ENCODE results near the gene DDX59. TPM values are rescaled to one million over a fixed set of nuclear protein-coding genes. Genes with fewer than 3 reads are reported as not detected.

DDX59 gene
- polyA plus RNA-seq, 3 donors from 2014 or later: 18.3 to 29.1 (median 21.0) TPM

DNA sequence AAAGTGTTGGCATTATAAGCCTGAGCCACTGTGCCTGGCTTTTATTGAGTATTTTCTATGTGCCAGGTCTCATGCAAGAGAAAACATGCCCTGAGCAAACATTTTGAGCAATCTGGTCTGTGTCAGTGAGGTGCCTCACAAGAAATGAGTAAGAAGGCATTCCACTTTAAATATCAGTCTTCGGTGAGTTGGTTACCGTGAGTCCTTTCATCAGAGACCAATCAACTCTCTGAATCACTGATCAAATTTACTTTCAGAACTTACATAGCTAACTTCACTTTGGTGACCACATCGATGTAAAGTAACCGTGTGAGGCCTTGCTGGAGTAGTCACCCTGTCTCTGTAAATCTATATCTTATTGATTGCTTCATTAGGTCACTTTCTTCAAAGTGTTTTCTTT, 14.3 kb upstream of the DDX59 start:
- H3K27me3 Mint-ChIP-seq (ENCODE audit: low read depth in 3 of 3): peaks cover 0 to 6% (median 2%) of the 10 kb centered on the region in 3 donors
- no peak for DNase-seq
- no peak overlapping the region for H3K27ac Mint-ChIP-seq
- no peaks in the 10 kb centered on the region for H3K36me3 Mint-ChIP-seq
- no peaks in the 10 kb centered on the region for H3K9me3 Mint-ChIP-seq
- H3K4me3 Mint-ChIP-seq: no peak overlapping the region
- no peaks in the 10 kb centered on the region for H3K4me1 Mint-ChIP-seq

DNA sequence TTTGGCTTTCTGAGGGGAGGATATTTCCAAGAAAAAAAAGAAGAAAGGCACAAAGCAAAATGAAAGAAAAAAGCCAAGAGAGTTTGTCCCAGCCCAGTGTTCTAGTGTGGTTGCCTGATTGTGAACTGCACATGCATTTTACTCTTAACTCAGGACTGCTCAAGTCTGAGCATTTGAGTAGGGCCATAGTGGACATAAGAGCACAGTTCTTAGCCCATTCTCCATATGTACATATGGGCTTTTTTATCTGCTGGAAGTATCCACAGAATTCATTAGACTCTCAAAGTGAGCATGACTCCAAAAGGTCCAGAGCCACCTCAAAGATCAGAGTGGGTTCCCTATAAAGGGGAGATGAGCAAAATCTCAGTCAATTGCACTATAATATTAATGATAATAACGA, 13.6 kb upstream of the DDX59 start:
- no peak for DNase-seq
- H3K27me3 Mint-ChIP-seq (ENCODE audit: low read depth in 3 of 3): peaks cover 0 to 6% (median 2%) of the 10 kb centered on the region in 3 donors
- H3K36me3 Mint-ChIP-seq: no peaks in the 10 kb centered on the region
- no peaks in the 10 kb centered on the region for H3K4me1 Mint-ChIP-seq
- no peaks in the 10 kb centered on the region for H3K9me3 Mint-ChIP-seq
- H3K4me3 Mint-ChIP-seq: no peak overlapping the region
- no peak overlapping the region for H3K27ac Mint-ChIP-seq

DNA sequence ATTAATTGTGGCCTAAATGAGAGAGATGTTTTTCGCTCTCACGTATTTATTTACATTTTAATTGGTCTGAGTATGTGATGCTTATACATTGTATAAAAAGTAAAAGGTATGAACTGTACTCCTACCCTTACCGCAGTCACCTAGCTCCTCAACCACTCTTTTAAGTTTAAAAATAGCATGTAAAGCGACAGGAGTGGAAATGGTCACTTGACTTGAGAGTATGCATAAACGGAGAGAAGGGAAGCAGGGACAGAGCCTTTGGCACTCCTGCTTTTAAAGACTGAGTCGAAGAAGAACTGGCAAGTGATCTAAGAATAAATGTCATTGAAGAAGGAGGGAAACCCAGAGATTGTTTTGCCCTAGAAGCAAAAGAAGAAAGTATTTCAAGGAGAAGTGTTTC, 11.5 kb upstream of the DDX59 start:
- Mint-ChIP-seq H3K4me3 (no peak overlapping the region), H3K27ac (no peak overlapping the region), H3K9me3 (no peaks in the 10 kb centered on the region), H3K27me3 (ENCODE audit: low read depth in 3 of 3) (peaks cover 0 to 2% (median 0%) of the 10 kb centered on the region in 3 donors), H3K4me1 (no peaks in the 10 kb centered on the region), H3K36me3 (no peaks in the 10 kb centered on the region)
- DNase-seq: no peak

DNA sequence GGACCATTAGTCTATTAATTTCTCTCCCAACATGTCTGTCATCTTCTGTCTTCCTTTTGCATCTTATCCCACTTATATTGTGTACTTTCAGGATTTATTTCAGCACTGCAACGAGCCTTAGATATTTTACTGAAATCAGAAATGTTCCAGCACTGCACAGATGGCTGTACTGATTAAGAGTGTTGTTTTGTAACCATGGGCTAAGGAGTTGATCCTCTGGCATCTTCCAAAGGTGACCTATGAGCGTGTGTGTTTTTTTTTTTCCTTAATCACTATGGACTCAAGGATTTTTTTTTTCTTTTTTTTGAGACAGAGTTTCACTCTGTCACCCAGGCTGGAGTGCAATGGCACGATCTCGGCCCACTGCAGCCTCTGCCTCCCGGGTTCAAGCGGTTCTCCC, 7.1 kb upstream of the DDX59 start:
- H3K27me3 Mint-ChIP-seq (ENCODE audit: low read depth in 3 of 3): peaks cover 0 to 2% (median 0%) of the 10 kb centered on the region in 3 donors
- H3K27ac Mint-ChIP-seq: no peak overlapping the region
- no peak overlapping the region for H3K4me3 Mint-ChIP-seq
- no peaks in the 10 kb centered on the region for H3K36me3 Mint-ChIP-seq
- no peaks in the 10 kb centered on the region for H3K9me3 Mint-ChIP-seq
- no peaks in the 10 kb centered on the region for H3K4me1 Mint-ChIP-seq
- no peak for DNase-seq

DNA sequence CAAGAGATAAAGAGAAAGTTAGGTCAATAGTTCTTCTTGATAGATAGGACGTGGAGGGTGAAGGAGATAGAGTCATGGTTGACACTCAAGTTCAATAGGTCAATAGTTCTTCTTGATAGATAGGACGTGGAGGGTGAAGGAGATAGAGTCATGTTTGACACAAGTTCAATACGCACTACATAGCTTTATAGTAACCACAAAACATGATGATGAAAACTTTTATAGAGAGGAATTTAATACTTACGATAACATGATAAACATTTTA, 5.8 kb upstream of the DDX59 start:
- no peaks in the 10 kb centered on the region for H3K9me3 Mint-ChIP-seq
- DNase-seq: no peak
- no peaks in the 10 kb centered on the region for H3K36me3 Mint-ChIP-seq
- H3K27ac Mint-ChIP-seq: no peak overlapping the region
- no peak overlapping the region for H3K4me3 Mint-ChIP-seq
- peaks cover 4 to 10% of the 10 kb centered on the region in 2 donors for H3K4me1 Mint-ChIP-seq
- H3K27me3 Mint-ChIP-seq (ENCODE audit: low read depth in 3 of 3): peaks cover 0 to 2% (median 0%) of the 10 kb centered on the region in 3 donors

DNA sequence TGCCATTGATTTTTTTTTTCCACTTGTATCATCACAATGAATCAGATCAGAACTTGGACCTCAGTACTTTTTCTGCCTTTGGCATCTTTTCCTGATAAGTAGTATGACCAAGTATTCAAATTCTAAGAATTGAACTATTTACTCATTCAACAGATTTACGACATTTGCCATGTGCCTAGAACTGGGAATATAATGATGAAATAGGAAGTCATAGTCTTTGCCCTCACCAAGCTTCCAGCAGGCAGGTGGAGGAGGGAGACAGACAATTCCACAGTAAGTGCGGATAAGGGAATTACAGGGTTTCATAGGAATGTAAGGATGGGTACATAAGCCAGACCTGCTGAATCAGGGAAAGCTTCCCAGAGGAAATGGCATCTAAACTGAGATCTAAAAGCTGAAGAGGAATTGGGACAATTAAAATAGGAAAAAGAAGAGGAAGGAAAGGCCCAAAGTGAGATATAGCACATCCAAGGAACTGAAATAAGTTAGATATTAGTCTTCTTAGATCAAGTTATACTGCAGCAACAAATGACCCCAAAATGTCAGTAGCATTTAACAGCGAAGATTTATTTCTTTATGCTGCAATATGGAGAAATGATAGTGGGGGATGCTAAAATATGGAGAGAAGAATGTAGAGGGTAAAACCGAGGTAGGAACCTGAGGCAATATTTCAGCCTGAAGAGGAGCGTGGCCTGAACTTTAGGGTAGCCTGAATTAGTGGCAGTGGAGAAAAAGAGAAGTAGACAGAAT, 5.3 kb upstream of the DDX59 start:
- Mint-ChIP-seq H3K36me3 (no peaks in the 10 kb centered on the region), H3K9me3 (no peaks in the 10 kb centered on the region), H3K27me3 (ENCODE audit: low read depth in 3 of 3) (peaks cover 0 to 2% (median 1%) of the 10 kb centered on the region in 3 donors), H3K27ac (no peak overlapping the region), H3K4me3 (no peak overlapping the region), H3K4me1 (peaks cover 9 to 15% of the 10 kb centered on the region in 2 donors)
- no peak for DNase-seq

DNA sequence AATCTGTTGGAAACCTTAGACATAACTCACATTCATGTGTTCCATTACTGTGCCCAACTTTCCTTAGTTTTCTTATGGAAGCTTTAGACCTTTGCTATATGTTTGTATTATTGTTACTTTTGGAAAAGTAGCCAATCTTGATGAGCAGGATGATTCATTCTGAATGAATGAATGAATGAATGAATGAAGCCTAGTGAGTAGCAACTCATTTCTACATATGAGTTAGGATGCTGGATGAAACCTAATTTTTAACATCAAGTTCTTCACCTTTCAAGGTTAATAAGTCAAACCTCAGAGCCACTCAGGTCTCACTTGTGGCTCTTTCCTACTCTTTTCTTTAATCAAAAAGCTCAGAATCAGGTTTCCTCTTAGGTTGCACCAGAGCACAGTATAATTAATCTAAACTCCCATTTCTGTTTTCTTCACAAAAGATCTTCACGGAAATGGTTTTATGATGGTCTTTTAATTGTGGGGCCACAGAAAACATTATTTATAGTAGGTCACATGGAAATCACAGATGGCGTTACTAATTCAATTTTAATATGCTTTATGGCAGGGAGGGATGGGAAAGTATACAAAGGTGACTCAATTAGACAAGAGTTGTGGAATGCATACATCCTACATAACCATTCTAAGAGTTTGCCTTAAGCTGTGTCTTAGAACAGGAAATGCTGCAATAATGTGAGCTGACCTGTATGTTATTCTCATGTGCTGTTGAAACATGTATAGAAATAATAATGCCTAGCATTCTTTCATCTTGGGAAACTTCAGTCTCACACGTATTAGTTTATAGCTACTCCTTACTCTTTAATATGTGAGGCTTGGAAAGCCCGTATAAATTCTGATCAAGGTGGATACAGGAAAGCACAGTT, 4.5 kb upstream of the DDX59 start:
- H3K4me3 Mint-ChIP-seq: no peak overlapping the region
- no peaks in the 10 kb centered on the region for H3K9me3 Mint-ChIP-seq
- H3K36me3 Mint-ChIP-seq: no peaks in the 10 kb centered on the region
- H3K4me1 Mint-ChIP-seq: peaks cover 12 to 18% of the 10 kb centered on the region in 2 donors
- H3K27me3 Mint-ChIP-seq (ENCODE audit: low read depth in 3 of 3): peaks cover 0 to 5% (median 3%) of the 10 kb centered on the region in 3 donors
- no peak overlapping the region for H3K27ac Mint-ChIP-seq
- DNase-seq: no peak

DNA sequence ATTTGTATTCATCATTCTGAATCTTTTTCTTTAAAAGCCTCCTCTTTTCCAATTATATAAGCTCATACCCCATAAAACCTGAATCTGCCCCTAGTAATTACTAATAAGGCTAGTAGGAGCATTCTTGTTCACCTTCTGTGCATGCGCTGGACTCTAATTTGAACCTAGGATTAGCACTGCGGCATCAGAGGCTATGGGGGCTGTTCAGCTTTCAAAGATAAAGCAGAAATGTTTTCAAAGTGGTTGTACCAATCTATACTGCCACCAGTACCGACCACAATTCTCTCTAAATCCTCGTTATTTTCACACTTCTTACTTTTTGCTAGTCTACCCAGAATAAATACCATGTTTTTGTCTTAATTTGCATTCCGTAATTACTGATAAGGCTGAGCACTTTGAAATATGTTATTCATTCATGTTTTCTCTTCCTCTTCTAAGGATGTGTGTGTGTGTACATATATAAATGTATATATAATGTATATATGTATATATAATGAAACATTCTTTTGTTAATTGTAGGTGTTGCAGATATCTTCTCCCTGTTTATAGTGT, 1.6 kb upstream of the DDX59 start:
- DNase-seq: no peak
- Mint-ChIP-seq H3K4me1 (peaks cover 23 to 41% of the 10 kb centered on the region in 2 donors), H3K9me3 (no peaks in the 10 kb centered on the region), H3K27ac (peak overlapping the region in 4 of 6 donors; percentile 51 to 97 (median 88)), H3K4me3 (peak overlapping the region; percentile 97 to 99 (median 98)), H3K36me3 (peaks cover under 1 to 4% (median 1%) of the 10 kb centered on the region in 3 donors), H3K27me3 (ENCODE audit: low read depth in 3 of 3) (peaks cover 0 to 5% (median 3%) of the 10 kb centered on the region in 3 donors)

DNA sequence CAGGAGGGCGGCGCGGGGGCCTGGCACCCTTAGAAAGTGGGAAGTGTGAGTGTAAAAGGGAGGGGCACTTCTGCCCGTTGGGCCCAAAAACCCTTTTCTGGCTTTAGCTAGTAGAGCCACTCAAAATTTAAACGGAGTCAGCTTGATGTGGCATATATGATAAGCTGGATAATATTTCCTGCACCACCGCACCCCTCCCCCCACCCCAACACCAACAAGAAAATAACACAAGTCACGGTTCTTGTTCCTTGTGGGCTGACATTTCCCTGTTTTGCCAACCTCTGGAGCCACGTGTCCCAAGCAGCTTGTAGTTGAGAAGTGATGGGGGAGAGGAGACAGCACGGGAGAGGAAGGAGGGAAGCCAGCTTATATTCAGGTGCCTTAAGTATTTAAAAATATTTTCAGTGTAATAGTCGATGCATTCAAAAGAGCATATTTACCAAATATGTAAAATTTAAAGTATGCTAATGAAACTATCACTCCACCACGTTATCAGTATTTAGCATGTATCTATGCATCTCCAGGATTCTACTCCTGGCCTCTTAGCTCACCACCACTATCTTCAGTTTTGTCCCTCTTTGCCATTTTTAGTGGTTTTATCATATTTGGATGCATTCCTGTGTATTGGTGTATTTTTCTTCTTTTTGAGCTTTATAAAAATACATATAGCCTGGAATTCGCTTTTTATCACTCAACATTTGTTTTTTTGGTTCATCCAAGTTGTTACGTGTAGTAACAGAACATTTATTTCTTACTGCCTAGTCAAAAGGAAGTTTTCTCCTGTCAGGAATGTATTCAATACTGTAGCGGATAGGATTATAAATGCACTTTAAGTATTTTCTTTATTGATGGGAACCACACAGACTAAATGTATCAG, 773 bp upstream of the DDX59 start:
- H3K27ac Mint-ChIP-seq: peak overlapping the region; percentile 81 to 97 (median 96)
- peaks cover 30 to 50% of the 10 kb centered on the region in 2 donors for H3K4me1 Mint-ChIP-seq
- peaks cover 0 to 5% (median 3%) of the 10 kb centered on the region in 3 donors for H3K27me3 Mint-ChIP-seq (ENCODE audit: low read depth in 3 of 3)
- H3K9me3 Mint-ChIP-seq: no peaks in the 10 kb centered on the region
- no peak for DNase-seq
- H3K4me3 Mint-ChIP-seq: peak overlapping the region; percentile 97 to 99 (median 98)
- H3K36me3 Mint-ChIP-seq: peaks cover 7 to 11% (median 9%) of the 10 kb centered on the region in 3 donors

DNA sequence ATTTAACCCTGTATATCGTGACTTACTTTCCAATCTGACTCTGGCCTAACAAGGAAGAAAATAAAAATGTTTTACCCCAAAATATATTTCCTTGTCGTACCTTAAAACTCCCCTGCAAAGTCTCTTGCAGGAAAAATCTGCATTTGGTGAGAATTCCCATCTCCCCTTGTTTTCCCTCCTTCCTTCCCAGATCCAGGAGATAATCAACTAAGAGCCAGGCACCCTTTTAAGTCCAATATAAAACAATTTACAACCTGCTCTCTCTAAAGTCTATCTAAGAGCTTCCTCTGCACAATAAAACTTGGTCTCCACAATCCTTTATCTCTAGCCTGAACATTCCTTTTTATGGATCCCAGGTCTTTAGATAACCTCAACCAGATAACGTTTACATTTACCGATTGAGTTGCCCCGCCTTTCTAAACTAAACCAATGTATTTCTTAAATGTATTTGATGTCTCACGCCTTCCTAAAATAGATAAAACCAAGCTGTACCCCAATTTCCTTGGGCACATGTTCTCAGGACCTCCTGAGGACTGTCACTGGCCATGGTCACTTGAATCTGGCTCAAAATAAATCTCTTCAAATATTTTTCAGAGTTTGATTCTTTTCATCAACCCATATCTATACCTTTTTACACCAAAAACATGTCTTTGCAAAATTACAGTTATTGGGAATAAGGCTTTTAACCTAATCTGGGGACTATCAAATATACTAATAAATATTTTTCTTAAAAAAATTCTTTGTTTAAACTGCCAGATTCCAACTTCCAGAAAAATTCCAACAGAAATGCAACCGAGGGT, 993 bp downstream of the DDX59 start:
- H3K4me3 Mint-ChIP-seq: peak overlapping the region; percentile 90 to 99 (median 98)
- DNase-seq: no peak
- no peaks in the 10 kb centered on the region for H3K9me3 Mint-ChIP-seq
- peaks cover 43 to 66% of the 10 kb centered on the region in 2 donors for H3K4me1 Mint-ChIP-seq
- peak overlapping the region; percentile 76 to 95 (median 85) for H3K27ac Mint-ChIP-seq
- H3K27me3 Mint-ChIP-seq (ENCODE audit: low read depth in 3 of 3): peaks cover 0 to 5% (median 3%) of the 10 kb centered on the region in 3 donors
- H3K36me3 Mint-ChIP-seq: peaks cover 12 to 24% (median 16%) of the 10 kb centered on the region in 3 donors

DNA sequence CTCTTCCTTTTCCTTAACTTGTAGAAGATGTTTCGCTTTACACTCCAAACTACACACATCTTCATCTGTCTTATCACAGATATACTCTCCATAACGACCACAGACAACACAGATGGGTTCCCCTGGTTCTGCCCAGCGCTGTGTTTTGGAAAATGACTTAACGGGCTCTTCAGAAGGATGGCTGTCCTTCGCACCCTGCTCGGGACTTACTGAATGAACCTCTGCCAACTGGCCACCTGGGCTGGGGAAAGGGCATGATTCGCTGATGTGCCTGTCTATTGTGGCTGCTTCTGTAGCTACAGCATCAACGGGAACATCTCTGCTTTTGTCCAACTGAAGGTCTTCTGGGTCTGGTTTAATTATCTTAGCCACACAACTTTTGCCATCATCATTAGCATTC, 3.4 kb downstream of the DDX59 start:
- peaks cover 22 to 37% (median 25%) of the 10 kb centered on the region in 3 donors for H3K36me3 Mint-ChIP-seq
- H3K9me3 Mint-ChIP-seq: no peaks in the 10 kb centered on the region
- H3K4me3 Mint-ChIP-seq: peak overlapping the region in 2 of 5 donors; percentile 5 to 29
- no peak for DNase-seq
- peaks cover 56 to 85% of the 10 kb centered on the region in 2 donors for H3K4me1 Mint-ChIP-seq
- peaks cover 0 to 5% (median 3%) of the 10 kb centered on the region in 3 donors for H3K27me3 Mint-ChIP-seq (ENCODE audit: low read depth in 3 of 3)
- peak overlapping the region in 3 of 6 donors; percentile 32 to 67 (median 43) for H3K27ac Mint-ChIP-seq

DNA sequence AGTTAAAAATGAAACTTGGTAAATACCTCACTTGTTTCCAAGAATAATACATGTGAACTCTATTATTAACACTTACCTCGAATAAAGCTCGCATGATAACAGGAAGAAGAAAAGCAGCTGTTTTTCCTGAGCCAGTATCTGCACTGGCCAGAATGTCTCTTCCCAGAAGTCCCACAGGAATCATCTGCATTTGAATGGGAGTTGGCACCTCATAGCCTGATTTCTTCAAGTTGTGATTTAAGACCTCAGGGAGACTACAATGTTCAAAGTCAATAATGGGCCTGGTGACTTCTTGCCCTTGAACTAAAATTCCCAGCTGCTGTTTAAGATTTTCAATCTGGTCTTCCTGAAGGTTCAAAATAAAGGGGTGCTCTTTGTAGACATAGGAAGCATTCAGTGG, 3.8 kb downstream of the DDX59 start:
- DNase-seq: no peak
- Mint-ChIP-seq H3K27me3 (ENCODE audit: low read depth in 3 of 3) (peaks cover 0 to 5% (median 3%) of the 10 kb centered on the region in 3 donors), H3K4me1 (peaks cover 58 to 85% of the 10 kb centered on the region in 2 donors), H3K9me3 (no peaks in the 10 kb centered on the region), H3K27ac (peak overlapping the region in 2 of 6 donors; percentile 43 to 67), H3K4me3 (peak overlapping the region in 1 of 5 donors; percentile 5), H3K36me3 (peaks cover 23 to 38% (median 26%) of the 10 kb centered on the region in 3 donors)
